PFSK-1 (cell line): Measurements from ENCODE around the gene MAGI2.

Experiments used
- POLR2AphosphoS5 ChIP-seq: IDR thresholded peaks from 2 replicates; pipeline ENCODE4 v1.6.1; 2012; ENCODE audit warnings: low read depth, mild to moderate bottlenecking, control low read depth, low read length, moderate library complexity
- TAF1 ChIP-seq: IDR thresholded peaks from 2 replicates; pipeline ENCODE4 v1.6.1; 2012; ENCODE audit warnings: low read length, control low read depth, borderline replicate concordance; ENCODE audit not compliant: insufficient read depth
- TF ChIP-seq, protein P1 (sequence below), 2 experiments: IDR thresholded peaks; 2 replicates each; pipeline versions ENCODE4 v1.6.1 to v1.8.0; 2011 to 2012; ENCODE audit warnings: low read depth in 2 of 2, low read length in 2 of 2, control low read depth in 1 of 2, inconsistent platforms in 1 of 2, mild to moderate bottlenecking in 1 of 2, moderate library complexity in 1 of 2; ENCODE audit not compliant: insufficient read depth in 1 of 2

- TF ChIP-seq POLR2AphosphoS5: no peak
- no peak for TF ChIP-seq TAF1
- TF ChIP-seq, protein P1, sequence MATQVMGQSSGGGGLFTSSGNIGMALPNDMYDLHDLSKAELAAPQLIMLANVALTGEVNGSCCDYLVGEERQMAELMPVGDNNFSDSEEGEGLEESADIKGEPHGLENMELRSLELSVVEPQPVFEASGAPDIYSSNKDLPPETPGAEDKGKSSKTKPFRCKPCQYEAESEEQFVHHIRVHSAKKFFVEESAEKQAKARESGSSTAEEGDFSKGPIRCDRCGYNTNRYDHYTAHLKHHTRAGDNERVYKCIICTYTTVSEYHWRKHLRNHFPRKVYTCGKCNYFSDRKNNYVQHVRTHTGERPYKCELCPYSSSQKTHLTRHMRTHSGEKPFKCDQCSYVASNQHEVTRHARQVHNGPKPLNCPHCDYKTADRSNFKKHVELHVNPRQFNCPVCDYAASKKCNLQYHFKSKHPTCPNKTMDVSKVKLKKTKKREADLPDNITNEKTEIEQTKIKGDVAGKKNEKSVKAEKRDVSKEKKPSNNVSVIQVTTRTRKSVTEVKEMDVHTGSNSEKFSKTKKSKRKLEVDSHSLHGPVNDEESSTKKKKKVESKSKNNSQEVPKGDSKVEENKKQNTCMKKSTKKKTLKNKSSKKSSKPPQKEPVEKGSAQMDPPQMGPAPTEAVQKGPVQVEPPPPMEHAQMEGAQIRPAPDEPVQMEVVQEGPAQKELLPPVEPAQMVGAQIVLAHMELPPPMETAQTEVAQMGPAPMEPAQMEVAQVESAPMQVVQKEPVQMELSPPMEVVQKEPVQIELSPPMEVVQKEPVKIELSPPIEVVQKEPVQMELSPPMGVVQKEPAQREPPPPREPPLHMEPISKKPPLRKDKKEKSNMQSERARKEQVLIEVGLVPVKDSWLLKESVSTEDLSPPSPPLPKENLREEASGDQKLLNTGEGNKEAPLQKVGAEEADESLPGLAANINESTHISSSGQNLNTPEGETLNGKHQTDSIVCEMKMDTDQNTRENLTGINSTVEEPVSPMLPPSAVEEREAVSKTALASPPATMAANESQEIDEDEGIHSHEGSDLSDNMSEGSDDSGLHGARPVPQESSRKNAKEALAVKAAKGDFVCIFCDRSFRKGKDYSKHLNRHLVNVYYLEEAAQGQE (IDR thresholded peaks at IDR 0.05; ENCODE audit: insufficient read depth in 1 of 2, low read depth in 2 of 2, low read length in 2 of 2): no peak
Observed at GRCh38 chr7:79199266-79199665, 254.2 kb downstream of the MAGI2 start.
